HEK293 (cell line): ENCODE data around the gene APOBEC2.

ENCODE experiments used
- CTCF ChIA-PET: fragments of 350-600 bp; formaldehyde crosslinking; extraction: SDS; loops from one replicate; lab custom pipeline; 2021; ENCODE audit warnings: antibody characterized with exemption; lab: Yijun Ruan, JAX
- POLR2A ChIA-PET: fragments of 300-600 bp; formaldehyde crosslinking; extraction: SDS; loops from one replicate; lab custom pipeline; 2020; ENCODE audit warnings: antibody characterized with exemption, inconsistent platforms; lab: Yijun Ruan, JAX
- H3K27ac ChIP-seq: fragments of 200-500 bp; sonication (Bioruptor generic); 2 replicates; pipeline ENCODE4 v1.5.1; 2014; ENCODE audit warnings: low read depth, low read length, control low read depth, inconsistent platforms; ENCODE audit errors: extremely low read depth
- H3K36me3 ChIP-seq, 2 experiments: fragments of 200-500 bp in 1 of 2; sonication (Bioruptor generic) in 1 of 2; 1 replicate in 1 of 2; 2 replicates in 1 of 2; pipeline ENCODE4 v1.5.1; 2014 to 2017; ENCODE audit warnings: inconsistent platforms in 2 of 2, low read length in 2 of 2; ENCODE audit not compliant: control insufficient read depth in 2 of 2, insufficient read depth in 1 of 2
- H3K4me1 ChIP-seq: fragments of 200-500 bp; sonication (Bioruptor generic); 2 replicates; pipeline ENCODE4 v1.5.1; 2014; ENCODE audit warnings: mild to moderate bottlenecking, low read length, inconsistent platforms; ENCODE audit not compliant: control insufficient read depth, insufficient read depth
- H3K4me3 ChIP-seq: 2 replicates; pipeline ENCODE4 v1.5.1; 2011; ENCODE audit warnings: low read depth, mild to moderate bottlenecking, control low read depth, low read length, moderate library complexity
- H3K9me3 ChIP-seq: fragments of 200-500 bp; sonication (Bioruptor generic); 2 replicates; pipeline ENCODE4 v1.5.1; 2014; ENCODE audit warnings: low read depth, low read length, inconsistent platforms; ENCODE audit not compliant: control insufficient read depth, insufficient read depth
- EGR2 ChIP-seq: fragments of 450-650 bp; formaldehyde crosslinking; IDR thresholded peaks from 2 replicates; pipeline ENCODE4 v1.5.1; 2016; ENCODE audit warnings: low read depth, missing biosample characterization, missing genetic modification characterization
- KLF7 ChIP-seq: fragments of 450-650 bp; formaldehyde crosslinking; IDR thresholded peaks from 2 replicates; pipeline ENCODE4 v1.5.1; 2016; ENCODE audit warnings: missing biosample characterization, missing genetic modification characterization, borderline replicate concordance
- REST ChIP-seq: fragments of 450-650 bp; formaldehyde crosslinking; IDR thresholded peaks from 2 replicates; pipeline ENCODE4 v1.5.1; 2016; ENCODE audit warnings: missing biosample characterization, missing genetic modification characterization
- SCRT2 ChIP-seq: fragments of 450-650 bp; formaldehyde crosslinking; IDR thresholded peaks from 2 replicates; pipeline ENCODE4 v1.5.1; 2016; ENCODE audit warnings: missing biosample characterization, missing genetic modification characterization
- SP3 ChIP-seq: fragments of 450-650 bp; formaldehyde crosslinking; IDR thresholded peaks from 2 replicates; pipeline ENCODE4 v1.5.1; 2016; ENCODE audit warnings: missing biosample characterization, missing genetic modification characterization
- ZNF132 ChIP-seq: fragments of 450-650 bp; formaldehyde crosslinking; IDR thresholded peaks from 2 replicates; pipeline ENCODE4 v1.5.1; 2017; ENCODE audit warnings: missing biosample characterization, missing genetic modification characterization, borderline replicate concordance
- ZNF138 ChIP-seq: fragments of 450-650 bp; formaldehyde crosslinking; IDR thresholded peaks from 2 replicates; pipeline ENCODE4 v1.5.1; 2016; ENCODE audit warnings: missing biosample characterization, missing genetic modification characterization, borderline replicate concordance
- ZNF2 ChIP-seq: fragments of 450-650 bp; formaldehyde crosslinking; IDR thresholded peaks from 2 replicates; pipeline ENCODE4 v1.5.1; 2016; ENCODE audit warnings: missing biosample characterization, missing genetic modification characterization
- ZNF211 ChIP-seq: fragments of 450-650 bp; formaldehyde crosslinking; IDR thresholded peaks from 2 replicates; pipeline ENCODE4 v1.5.1; 2016; ENCODE audit warnings: low read depth, missing biosample characterization, missing genetic modification characterization
- ZNF223 ChIP-seq: fragments of 450-650 bp; formaldehyde crosslinking; IDR thresholded peaks from 2 replicates; pipeline ENCODE4 v1.5.1; 2016; ENCODE audit warnings: missing biosample characterization, missing genetic modification characterization
- ZNF248 ChIP-seq: fragments of 450-650 bp; formaldehyde crosslinking; IDR thresholded peaks from 2 replicates; pipeline ENCODE4 v1.5.1; 2017; ENCODE audit warnings: missing biosample characterization, missing genetic modification characterization
- ZNF266 ChIP-seq: fragments of 450-650 bp; formaldehyde crosslinking; IDR thresholded peaks from 2 replicates; pipeline ENCODE4 v1.5.1; 2016; ENCODE audit warnings: missing biosample characterization, missing genetic modification characterization, low read depth
- ZNF354C ChIP-seq: fragments of 450-650 bp; formaldehyde crosslinking; IDR thresholded peaks from 2 replicates; pipeline ENCODE4 v1.5.1; 2016; ENCODE audit warnings: missing biosample characterization, missing genetic modification characterization, low read depth, borderline replicate concordance
- ZNF398 ChIP-seq: fragments of 450-650 bp; formaldehyde crosslinking; IDR thresholded peaks from 2 replicates; pipeline ENCODE4 v1.5.1; 2017; ENCODE audit warnings: missing biosample characterization, missing genetic modification characterization
- ZNF423 ChIP-seq: fragments of 450-650 bp; formaldehyde crosslinking; IDR thresholded peaks from 2 replicates; pipeline ENCODE4 v1.5.1; 2016; ENCODE audit warnings: missing biosample characterization, missing genetic modification characterization
- ZNF426 ChIP-seq: fragments of 450-650 bp; formaldehyde crosslinking; IDR thresholded peaks from 2 replicates; pipeline ENCODE4 v1.5.1; 2017; ENCODE audit warnings: missing biosample characterization, missing genetic modification characterization, mild to moderate bottlenecking, inconsistent platforms, moderate library complexity
- ZNF514 ChIP-seq: fragments of 450-650 bp; formaldehyde crosslinking; IDR thresholded peaks from 2 replicates; pipeline ENCODE4 v1.5.1; 2016; ENCODE audit warnings: missing biosample characterization, missing genetic modification characterization
- ZNF560 ChIP-seq: fragments of 450-650 bp; formaldehyde crosslinking; IDR thresholded peaks from 2 replicates; pipeline ENCODE4 v1.5.1; 2017; ENCODE audit warnings: missing biosample characterization, missing genetic modification characterization, borderline replicate concordance
- ZNF561 ChIP-seq: fragments of 450-650 bp; IDR thresholded peaks from 2 replicates; pipeline ENCODE4 v1.5.1; 2018; ENCODE audit warnings: missing biosample characterization, missing genetic modification characterization, borderline replicate concordance
- ZNF623 ChIP-seq: fragments of 450-650 bp; formaldehyde crosslinking; IDR thresholded peaks from 2 replicates; pipeline ENCODE4 v1.5.1; 2016; ENCODE audit warnings: missing biosample characterization, missing genetic modification characterization
- ZNF629 ChIP-seq: fragments of 450-650 bp; formaldehyde crosslinking; IDR thresholded peaks from 2 replicates; pipeline ENCODE4 v1.5.1; 2017; ENCODE audit warnings: missing biosample characterization, missing genetic modification characterization
- ZNF658 ChIP-seq: fragments of 450-650 bp; formaldehyde crosslinking; IDR thresholded peaks from 2 replicates; pipeline ENCODE4; 2016; ENCODE audit warnings: missing biosample characterization, missing genetic modification characterization
- ZNF76 ChIP-seq: fragments of 450-650 bp; formaldehyde crosslinking; IDR thresholded peaks from 2 replicates; pipeline ENCODE4; 2016; ENCODE audit warnings: low read depth, missing biosample characterization, missing genetic modification characterization, borderline replicate concordance
- ZNF785 ChIP-seq: fragments of 450-650 bp; formaldehyde crosslinking; IDR thresholded peaks from 2 replicates; pipeline ENCODE4 v1.5.1; 2016; ENCODE audit warnings: missing biosample characterization, missing genetic modification characterization
- ZSCAN16 ChIP-seq: fragments of 450-650 bp; formaldehyde crosslinking; IDR thresholded peaks from 2 replicates; pipeline ENCODE4 v1.5.1; 2016; ENCODE audit warnings: missing biosample characterization, missing genetic modification characterization
- TF ChIP-seq, protein P1 (sequence below): fragments of 450-650 bp; formaldehyde crosslinking; IDR thresholded peaks from 2 replicates; pipeline ENCODE4 v1.5.1; 2016; ENCODE audit warnings: missing biosample characterization, missing genetic modification characterization

The APOBEC2 gene

DNA sequence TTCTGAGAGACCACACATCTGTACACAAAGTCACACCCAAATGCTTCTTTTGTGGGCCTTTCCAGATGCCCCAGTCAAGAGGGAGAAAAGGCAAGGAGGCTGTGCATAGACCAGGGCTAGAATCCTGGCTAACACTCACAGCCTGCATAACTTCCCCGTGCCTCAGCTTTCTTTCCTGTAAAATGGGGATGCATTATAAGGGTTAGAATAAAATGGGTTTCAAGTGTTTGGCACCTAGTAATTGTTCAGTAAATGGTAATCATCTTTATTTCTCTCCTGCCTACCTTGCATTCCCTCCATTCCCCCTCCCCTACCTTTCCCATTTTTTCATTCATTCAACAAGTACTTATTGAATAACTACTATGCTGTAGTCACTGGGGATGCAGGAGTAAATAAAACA is 43.3 kb upstream of the APOBEC2 start:
- H3K27ac ChIP-seq = no peak overlapping the region
- no peaks in the 10 kb centered on the region for H3K9me3 ChIP-seq
- no peaks in the 10 kb centered on the region for H3K4me1 ChIP-seq
- no peak overlapping the region for H3K4me3 ChIP-seq
- ChIA-PET CTCF (interaction anchor here (1.0 to 3.9 kb wide), 6 partner anchors 10 to 325 kb away, joined by 3 to 35 read pairs (median 8); no protein-coding TSS in a partner anchor), POLR2A (no interaction called here)
- TF ChIP-seq EGR2 (tag by site-specific recombination) (no peak), SCRT2 (tag by site-specific recombination) (peak; percentile 12; the same call in 1 of the 2 replicates)
- no peaks in the 10 kb centered on the region for H3K36me3 ChIP-seq

GRCh38 chr6:41011673-41012072 is 41.3 kb upstream of the APOBEC2 start:
- ChIA-PET CTCF (interaction anchor here (0.6 to 4.3 kb wide), 4 partner anchors 8 to 121 kb away, joined by 3 to 24 read pairs (median 6); no protein-coding TSS in a partner anchor), POLR2A (no interaction called here)
- Histone ChIP-seq H3K9me3 (no peaks in the 10 kb centered on the region), H3K36me3 (no peaks in the 10 kb centered on the region), H3K4me3 (no peak overlapping the region), H3K27ac (no peak overlapping the region), H3K4me1 (no peaks in the 10 kb centered on the region)
- TF ChIP-seq ZNF2 (tag by site-specific recombination) = no peak
- TF ChIP-seq ZNF223 (tag by site-specific recombination) = no peak
- TF ChIP-seq ZNF248 (tag by site-specific recombination) = no peak
- no peak for TF ChIP-seq ZNF211
- TF ChIP-seq REST (tag by site-specific recombination) = no peak
- no peak for TF ChIP-seq ZNF560 (tag by site-specific recombination)
- TF ChIP-seq ZNF76 = no peak
- no peak for TF ChIP-seq ZNF398 (tag by site-specific recombination)

- H3K9me3 ChIP-seq = no peaks in the 10 kb centered on the region
- CTCF ChIA-PET = interaction anchor here (0.7 to 4.3 kb wide), 4 partner anchors 10 to 27 kb away, joined by 3 to 24 read pairs (median 7); no protein-coding TSS in a partner anchor
- H3K4me1 ChIP-seq = peaks cover 4% of the 10 kb centered on the region; the same call in 1 of the 2 replicates
- H3K4me3 ChIP-seq = no peak overlapping the region
- H3K27ac ChIP-seq = no peak overlapping the region
- no peaks in the 10 kb centered on the region for H3K36me3 ChIP-seq
- POLR2A ChIA-PET = no interaction called here
- TF ChIP-seq ZNF561 (tag by site-specific recombination) = no peak
- no peak for TF ChIP-seq ZSCAN16
- TF ChIP-seq SCRT2 (tag by site-specific recombination) = no peak
- no peak for TF ChIP-seq KLF7 (tag by site-specific recombination)
- no peak for TF ChIP-seq ZNF623
- TF ChIP-seq ZNF132 (tag by site-specific recombination) = no peak
- TF ChIP-seq ZNF514 (tag by site-specific recombination) = no peak
- no peak for TF ChIP-seq ZNF629 (tag by site-specific recombination)
- TF ChIP-seq ZNF658 = no peak
- no peak for TF ChIP-seq ZNF138 (tag by site-specific recombination)
- no peak for TF ChIP-seq ZNF354C (tag by site-specific recombination)
- TF ChIP-seq ZNF785 = no peak
- TF ChIP-seq, protein P1, sequence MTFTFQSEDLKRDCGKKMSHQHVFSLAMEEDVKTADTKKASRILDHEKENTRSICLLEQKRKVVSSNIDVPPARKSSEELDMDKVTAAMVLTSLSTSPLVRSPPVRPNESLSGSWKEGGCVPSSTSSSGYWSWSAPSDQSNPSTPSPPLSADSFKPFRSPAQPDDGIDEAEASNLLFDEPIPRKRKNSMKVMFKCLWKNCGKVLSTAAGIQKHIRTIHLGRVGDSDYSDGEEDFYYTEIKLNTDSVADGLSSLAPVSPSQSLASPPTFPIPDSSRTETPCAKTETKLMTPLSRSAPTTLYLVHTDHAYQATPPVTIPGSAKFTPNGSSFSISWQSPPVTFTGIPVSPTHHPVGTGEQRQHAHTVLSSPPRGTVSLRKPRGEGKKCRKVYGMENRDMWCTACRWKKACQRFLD (tag by site-specific recombination) = no peak
- TF ChIP-seq SP3 (tag by site-specific recombination) = no peak
- TF ChIP-seq ZNF423 (tag by site-specific recombination) = no peak
- TF ChIP-seq ZNF266 = no peak
- no peak for TF ChIP-seq ZNF426 (tag by site-specific recombination)
Observed at GRCh38 chr6:41013466-41014153, 39.4 kb upstream of the APOBEC2 start.
